ENCODE data around the gene EHBP1. TPM values are rescaled to one million over a fixed set of nuclear protein-coding genes. Genes with fewer than 3 reads are reported as not detected.

Gene EHBP1
- polyA plus RNA-seq, 3 donors, result 4.2 to 6.1 (median 6.0) TPM

DNA sequence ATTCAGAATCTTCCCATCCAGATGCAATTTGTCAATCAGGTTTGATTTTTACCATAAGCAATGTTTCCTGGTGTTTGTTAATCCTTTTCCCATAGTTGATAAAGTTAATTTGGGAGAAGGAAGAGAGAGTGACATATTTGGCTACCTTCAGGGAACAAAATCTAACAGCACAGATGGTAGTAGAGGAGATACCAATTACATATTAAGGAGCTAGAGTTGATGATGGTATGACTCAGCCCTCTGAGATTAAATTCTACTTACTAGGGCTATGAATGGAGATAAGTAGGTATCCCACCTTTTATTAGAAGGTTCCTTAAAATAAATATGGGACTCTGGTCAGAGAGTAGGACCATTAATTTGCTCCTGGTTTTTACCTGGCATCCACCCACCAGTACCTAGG is 139.7 kb downstream of the EHBP1 start:
- Mint-ChIP-seq H3K4me3 (no peak overlapping the region), H3K4me1 (no peaks in the 10 kb centered on the region), H3K27ac (no peak overlapping the region), H3K27me3 (ENCODE audit: low read depth in 3 of 3) (no peaks in the 10 kb centered on the region), H3K9me3 (peaks cover 2 to 12% (median 5%) of the 10 kb centered on the region in 7 donors), H3K36me3 (no peaks in the 10 kb centered on the region)
- Histone ChIP-seq H3K79me2 (ENCODE audit: insufficient read depth, low read length) (no peaks in the 10 kb centered on the region), H3K27ac (ENCODE audit: low read depth in 1 of 2, low read length in 2 of 2) (no peak overlapping the region), H3K9me3 (replicated peaks in 1 of 2; ENCODE audit: control insufficient read depth in 1 of 2, insufficient read depth in 1 of 2, low read length in 2 of 2) (peaks cover 0 to 5% of the 10 kb centered on the region in 2 donors), H4K20me1 (ENCODE audit: insufficient read depth, low read length) (no peaks in the 10 kb centered on the region), H3K4me3 (replicated peaks in 1 of 3; ENCODE audit: low read depth in 2 of 3, low read length in 3 of 3) (no peak overlapping the region), H3K4me1 (ENCODE audit: control insufficient read depth in 1 of 2, insufficient read depth in 2 of 2, low read length in 2 of 2) (no peaks in the 10 kb centered on the region), H3K9ac (ENCODE audit: insufficient read depth, low read length, poor library complexity, severe bottlenecking) (no peak overlapping the region), H3K4me2 (replicated peaks; ENCODE audit: extremely low read depth, low read length, poor library complexity, severe bottlenecking) (no peak overlapping the region), H2AFZ (ENCODE audit: insufficient read depth, low read depth, low read length, poor library complexity, severe bottlenecking) (no peak overlapping the region), H3K27me3 (ENCODE audit: control insufficient read depth in 2 of 2, insufficient read depth in 2 of 2, low read length in 2 of 2) (no peaks in the 10 kb centered on the region), H3K36me3 (replicated peaks in 1 of 2; ENCODE audit: control insufficient read depth in 1 of 2, insufficient read depth in 2 of 2, low read length in 2 of 2) (no peaks in the 10 kb centered on the region)
- intact Hi-C loops (cut with micrococcal nuclease), result no loop called here
- no peak for DNase-seq
- no peak for TF ChIP-seq CTCF (IDR thresholded peaks at IDR 0.05)

GRCh38 chr2:62852254-62852653 is 146.7 kb downstream of the EHBP1 start:
- no peak overlapping the region for H3K27ac Mint-ChIP-seq
- H3K4me3 Mint-ChIP-seq, result no peak overlapping the region
- Histone ChIP-seq H3K4me1 (ENCODE audit: control insufficient read depth in 1 of 2, insufficient read depth in 2 of 2, low read length in 2 of 2) (no peaks in the 10 kb centered on the region), H3K9ac (ENCODE audit: insufficient read depth, low read length, poor library complexity, severe bottlenecking) (no peak overlapping the region), H3K9me3 (replicated peaks in 1 of 2; ENCODE audit: control insufficient read depth in 1 of 2, insufficient read depth in 1 of 2, low read length in 2 of 2) (peaks cover 0 to 10% of the 10 kb centered on the region in 2 donors), H4K20me1 (ENCODE audit: insufficient read depth, low read length) (no peaks in the 10 kb centered on the region), H2AFZ (ENCODE audit: insufficient read depth, low read depth, low read length, poor library complexity, severe bottlenecking) (no peak overlapping the region), H3K79me2 (ENCODE audit: insufficient read depth, low read length) (no peaks in the 10 kb centered on the region), H3K4me2 (replicated peaks; ENCODE audit: extremely low read depth, low read length, poor library complexity, severe bottlenecking) (no peak overlapping the region), H3K27ac (ENCODE audit: low read depth in 1 of 2, low read length in 2 of 2) (no peak overlapping the region), H3K36me3 (replicated peaks in 1 of 2; ENCODE audit: control insufficient read depth in 1 of 2, insufficient read depth in 2 of 2, low read length in 2 of 2) (peaks cover 0 to 7% of the 10 kb centered on the region in 2 donors), H3K27me3 (ENCODE audit: control insufficient read depth in 2 of 2, insufficient read depth in 2 of 2, low read length in 2 of 2) (no peaks in the 10 kb centered on the region), H3K4me3 (replicated peaks in 1 of 3; ENCODE audit: low read depth in 2 of 3, low read length in 3 of 3) (no peak overlapping the region)
- intact Hi-C loops (cut with micrococcal nuclease), result no loop called here
- TF ChIP-seq CTCF (IDR thresholded peaks at IDR 0.05), result no peak
- no peaks in the 10 kb centered on the region for H3K27me3 Mint-ChIP-seq (ENCODE audit: low read depth in 3 of 3)
- no peaks in the 10 kb centered on the region for H3K4me1 Mint-ChIP-seq
- no peak for DNase-seq
- H3K9me3 Mint-ChIP-seq, result peaks cover 0 to 12% (median 5%) of the 10 kb centered on the region in 7 donors
- peaks cover 4 to 9% of the 10 kb centered on the region in 2 donors for H3K36me3 Mint-ChIP-seq

Data from CD14-positive monocyte (primary cell).